Smooth muscle cell (in vitro differentiated cells): ENCODE measurements around the gene ZNF638. TPM values are rescaled to one million over a fixed set of nuclear protein-coding genes. Genes with fewer than 3 reads are reported as not detected.

Experiments
- DNase-seq: peaks from one replicate; lab custom pipeline; 2025; ENCODE audit not compliant: unreplicated experiment; lab: John Stamatoyannopoulos, UW
- H2AFZ ChIP-seq: fragments of 200-600 bp; sonication (generic); 2 replicates; pipeline ENCODE4 v1.6.0; 2016; ENCODE audit warnings: antibody characterized with exemption, low read depth, mild to moderate bottlenecking
- H3F3A ChIP-seq: fragments of 200-600 bp; sonication (generic); 2 replicates; pipeline ENCODE4 v1.6.0; 2017; ENCODE audit warnings: antibody characterized with exemption, low read depth
- H3K27ac ChIP-seq: fragments of 200-600 bp; sonication (generic); 2 replicates; pipeline ENCODE4 v1.5.1; 2016; ENCODE audit warnings: low read depth, mild to moderate bottlenecking
- H3K27me3 ChIP-seq: fragments of 200-600 bp; sonication (generic); 2 replicates; pipeline ENCODE4 v1.6.1; 2016; ENCODE audit warnings: low read depth, mild to moderate bottlenecking
- H3K36me3 ChIP-seq: fragments of 200-600 bp; sonication (generic); 2 replicates; pipeline ENCODE4 v1.5.1; 2016; ENCODE audit warnings: low read depth
- H3K4me1 ChIP-seq: fragments of 200-600 bp; sonication (generic); 2 replicates; pipeline ENCODE4 v1.5.1; 2016; ENCODE audit warnings: low read depth
- H3K4me2 ChIP-seq: fragments of 200-600 bp; sonication (generic); 2 replicates; pipeline ENCODE4 v1.6.0; 2016; ENCODE audit warnings: mild to moderate bottlenecking
- H3K4me3 ChIP-seq: fragments of 200-600 bp; sonication (generic); 2 replicates; pipeline ENCODE4 v1.5.1; 2016; ENCODE audit warnings: mild to moderate bottlenecking
- H3K79me2 ChIP-seq: fragments of 200-600 bp; sonication (generic); 2 replicates; pipeline ENCODE4 v1.6.0; 2016; ENCODE audit warnings: low read depth, mild to moderate bottlenecking
- H3K9ac ChIP-seq: fragments of 200-600 bp; sonication (generic); 2 replicates; pipeline ENCODE4 v1.6.0; 2016; ENCODE audit warnings: low read depth
- H3K9me3 ChIP-seq: fragments of 200-600 bp; sonication (generic); replicated peaks from 2 replicates; pipeline ENCODE4 v1.5.1; 2016; ENCODE audit warnings: low read depth
- H4K20me1 ChIP-seq: fragments of 200-600 bp; sonication (generic); 2 replicates; pipeline ENCODE4 v1.6.0; 2016; ENCODE audit warnings: low read depth
- CTCF ChIP-seq: fragments of 200-600 bp; sonication (generic); IDR thresholded peaks from 2 replicates; pipeline ENCODE4 v1.5.1; 2017; ENCODE audit warnings: borderline replicate concordance, mild to moderate bottlenecking, antibody characterized with exemption; ENCODE audit not compliant: insufficient read depth, poor library complexity, severe bottlenecking
- WGBS: methylation state at CpG from one replicate; pipeline ENCODE4 v1.1.7; 2016; ENCODE audit warnings: low lambda C conversion rate; 5-methylcytosine and 5-hydroxymethylcytosine counted together
- polyA plus RNA-seq: library from polyadenylated mRNA; unstranded; fragments of >200 nt; fragmentation: Nextera tagmentation; extraction: Ambion mirVana; gene quantifications from 2 replicates; pipeline ENCODE4 v1.2.1, GENCODE V29; 2016
- total RNA-seq: library from RNA; depleted of rRNA; stranded (reverse); fragments of >200 nt; gene quantifications from 2 replicates; pipeline ENCODE4 v1.2.3, GENCODE V29; 2014

The ZNF638 gene
- total and polyA plus RNA-seq, 2 experiments from 2014 or later = 44.8 to 159 TPM

DNA sequence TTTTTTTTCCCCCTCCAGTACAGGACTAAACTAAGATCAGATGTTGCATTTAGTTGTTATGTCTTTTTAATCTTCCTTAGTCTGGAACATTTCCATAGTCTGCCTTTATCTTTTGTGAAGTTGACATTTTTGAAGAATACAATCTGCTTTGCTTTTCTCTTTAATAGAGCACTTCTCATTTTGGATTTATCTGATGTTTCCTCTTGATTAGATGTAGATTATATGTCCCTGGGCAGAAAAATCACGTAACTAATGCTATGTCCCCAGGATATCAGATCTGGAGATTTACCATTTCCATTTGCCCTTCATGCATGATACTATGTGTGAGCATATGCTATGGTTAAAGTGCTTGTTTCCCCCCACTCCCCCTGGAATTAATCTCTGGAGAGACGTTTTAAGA is 6.2 kb downstream of the ZNF638 start:
- no peak for DNase-seq
- 80% methylated on average over 2 of the region's 2 CpGs for WGBS
- Histone ChIP-seq H3K4me1 (peaks cover 21% of the 10 kb centered on the region), H3K4me3 (no peak overlapping the region), H3K36me3 (peaks cover under 1% of the 10 kb centered on the region), H3K9ac (no peak overlapping the region), H3K27ac (no peak overlapping the region), H3K9me3 (no peaks in the 10 kb centered on the region), H3K4me2 (no peak overlapping the region), H3F3A (no peaks in the 10 kb centered on the region), H2AFZ (no peak overlapping the region), H4K20me1 (peaks cover 100% of the 10 kb centered on the region), H3K27me3 (no peaks in the 10 kb centered on the region), H3K79me2 (peaks cover 100% of the 10 kb centered on the region)
- TF ChIP-seq CTCF = no peak

DNA sequence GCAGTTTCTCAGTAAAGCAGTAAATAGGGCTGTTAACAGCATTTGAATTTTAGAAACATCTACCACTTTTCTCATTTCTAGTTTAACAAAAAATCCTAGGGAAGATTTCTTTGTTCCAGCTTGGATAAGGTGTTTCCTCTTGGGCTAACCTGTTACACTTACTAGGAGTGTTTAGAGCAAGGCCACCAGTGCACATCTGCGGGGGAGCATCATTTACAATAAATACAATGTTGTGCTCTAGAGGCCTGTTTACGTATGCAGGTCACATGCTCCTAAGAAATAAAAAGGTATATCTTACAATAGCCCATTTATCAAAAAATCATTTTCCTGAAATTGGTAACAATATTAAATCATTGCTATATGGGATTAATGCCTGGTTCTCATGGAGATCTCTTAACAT is 8.1 kb downstream of the ZNF638 start:
- TF ChIP-seq CTCF = no peak
- Histone ChIP-seq H3K4me1 (peaks cover 5% of the 10 kb centered on the region), H3K27ac (no peak overlapping the region), H3K9ac (no peak overlapping the region), H3K79me2 (peaks cover 98% of the 10 kb centered on the region), H3K4me3 (no peak overlapping the region), H3K36me3 (peaks cover 2% of the 10 kb centered on the region), H2AFZ (no peak overlapping the region), H3F3A (peaks cover 7% of the 10 kb centered on the region), H3K9me3 (no peaks in the 10 kb centered on the region), H3K4me2 (no peak overlapping the region), H4K20me1 (peaks cover 100% of the 10 kb centered on the region), H3K27me3 (no peaks in the 10 kb centered on the region)
- 98% methylated on average over 2 of the region's 2 CpGs for WGBS
- DNase-seq = no peak

GRCh38 chr2:71340176-71340575 is 8.6 kb downstream of the ZNF638 start:
- 88% methylated on average over 3 of the region's 3 CpGs for WGBS
- H2AFZ ChIP-seq = no peak overlapping the region
- no peaks in the 10 kb centered on the region for H3K27me3 ChIP-seq
- H3K79me2 ChIP-seq = peaks cover 98% of the 10 kb centered on the region
- H3F3A ChIP-seq = peaks cover 7% of the 10 kb centered on the region
- peaks cover 5% of the 10 kb centered on the region for H3K4me1 ChIP-seq
- H3K36me3 ChIP-seq = peaks cover 2% of the 10 kb centered on the region
- no peak for DNase-seq
- H3K9ac ChIP-seq = no peak overlapping the region
- H3K9me3 ChIP-seq = no peaks in the 10 kb centered on the region
- no peak for TF ChIP-seq CTCF
- no peak overlapping the region for H3K4me2 ChIP-seq
- peaks cover 100% of the 10 kb centered on the region for H4K20me1 ChIP-seq
- no peak overlapping the region for H3K27ac ChIP-seq
- H3K4me3 ChIP-seq = no peak overlapping the region

DNA sequence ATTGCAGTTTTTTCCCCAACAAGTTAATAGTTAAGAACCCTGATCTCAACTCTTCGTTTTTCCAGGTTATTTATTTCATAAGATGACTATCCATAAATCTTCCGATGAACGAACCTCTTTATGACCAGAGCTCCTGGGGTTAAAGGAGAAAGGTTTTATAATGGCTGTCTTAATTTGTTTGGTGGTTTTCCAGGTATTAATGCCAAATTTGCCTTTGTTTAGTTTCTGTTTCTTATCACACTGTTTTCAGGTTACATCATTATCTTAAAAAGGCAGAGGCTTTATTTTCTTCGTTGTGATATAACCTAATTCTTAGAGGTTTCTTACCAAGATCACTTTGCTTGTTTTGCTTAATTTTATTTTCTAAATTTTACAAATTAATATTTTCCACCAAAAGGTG is 10.1 kb downstream of the ZNF638 start:
- TF ChIP-seq CTCF = no peak

More for the DNA sequence above, 10.1 kb downstream of the ZNF638 start:
- H3K4me2 ChIP-seq = no peak overlapping the region
- H3F3A ChIP-seq = peaks cover 7% of the 10 kb centered on the region
- H3K9ac ChIP-seq = no peak overlapping the region
- 93% methylated on average over 4 of the region's 4 CpGs for WGBS
- no peaks in the 10 kb centered on the region for H3K27me3 ChIP-seq
- DNase-seq = no peak
- H3K79me2 ChIP-seq = peaks cover 97% of the 10 kb centered on the region
- no peak overlapping the region for H2AFZ ChIP-seq
- no peak overlapping the region for H3K4me3 ChIP-seq
- H3K36me3 ChIP-seq = peaks cover 2% of the 10 kb centered on the region
- peaks cover 5% of the 10 kb centered on the region for H3K4me1 ChIP-seq
- peaks cover 100% of the 10 kb centered on the region for H4K20me1 ChIP-seq
- H3K27ac ChIP-seq = no peak overlapping the region
- no peaks in the 10 kb centered on the region for H3K9me3 ChIP-seq
